GM12892 (cell line): ENCODE measurements around the gene VIPR2.

Source experiments
- DNase-seq: peaks from one replicate; pipeline ENCODE4 v3.0.0; 2011; ENCODE audit not compliant: insufficient read length
- FAIRE-seq: peaks from 2 replicates; lab custom pipeline; 2011; peaks lifted over from hg19 to GRCh38; lab: Jason Lieb, UNC
- POLR2A ChIP-seq: IDR thresholded peaks from 2 replicates; pipeline ENCODE4 v1.6.1; 2011; ENCODE audit warnings: low read depth, low read length, control low read depth
- POLR2AphosphoS5 ChIP-seq: IDR thresholded peaks from 2 replicates; pipeline ENCODE4 v1.6.1; 2011; ENCODE audit warnings: low read depth, low read length, control low read depth
- TAF1 ChIP-seq: IDR thresholded peaks from 2 replicates; pipeline ENCODE4 v1.6.1; 2011; ENCODE audit warnings: low read depth, mild to moderate bottlenecking, control low read depth, low read length, borderline replicate concordance

Gene VIPR2

DNA sequence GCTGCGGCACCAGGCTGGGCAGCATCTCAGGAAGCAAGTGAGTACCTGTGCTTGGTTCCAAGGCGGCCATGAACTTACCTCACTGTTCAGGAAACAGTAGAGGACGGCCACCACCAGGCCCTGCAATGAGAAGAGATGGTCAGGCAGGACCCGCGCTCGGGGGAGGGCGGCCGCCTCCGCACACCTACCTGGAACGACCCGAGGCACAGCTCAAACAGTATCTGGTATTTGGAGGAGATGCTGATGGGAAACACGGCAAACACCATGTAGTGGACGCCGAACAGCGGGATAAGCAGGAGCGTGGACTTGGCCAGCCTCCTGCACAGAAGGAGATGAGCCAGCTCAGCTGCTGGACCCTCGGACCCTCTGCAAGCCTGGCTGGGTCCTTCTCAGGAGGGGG lies 112.9 kb downstream of the VIPR2 start:
- TF ChIP-seq POLR2A (no peak), POLR2AphosphoS5 (no peak), TAF1 (no peak)
- DNase-seq = no peak
- no peak for FAIRE-seq

DNA sequence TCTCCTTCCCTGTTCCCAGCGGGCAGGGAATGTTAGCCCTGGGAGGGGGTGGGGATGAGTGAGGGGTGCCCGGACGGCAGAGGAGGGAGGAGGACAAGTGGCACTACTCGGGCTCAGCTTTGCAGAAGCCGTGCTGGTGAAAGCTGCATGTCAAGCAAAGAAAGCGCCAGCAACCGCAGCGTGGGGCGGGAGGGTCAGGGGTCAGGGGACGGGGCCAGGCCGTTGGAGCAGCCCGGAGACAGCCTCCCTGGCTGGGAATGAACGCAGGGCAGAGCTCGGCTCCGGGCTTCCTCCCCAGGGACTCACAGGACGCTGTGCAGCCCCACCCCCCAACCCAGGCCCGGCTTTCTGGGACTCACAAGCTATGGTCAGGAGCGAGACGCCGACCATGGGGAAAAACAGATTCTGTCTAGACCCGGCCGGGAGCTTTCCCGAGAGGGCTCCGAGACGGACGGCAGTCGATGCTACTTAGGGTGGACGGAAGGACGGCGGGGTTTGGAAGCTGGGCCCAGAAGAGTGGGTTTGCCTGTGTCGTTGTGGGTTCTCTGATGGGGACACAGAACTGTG lies 113.4 kb downstream of the VIPR2 start:
- no peak for DNase-seq
- TF ChIP-seq TAF1 (no peak), POLR2AphosphoS5 (no peak), POLR2A (no peak)
- FAIRE-seq = no peak

DNA sequence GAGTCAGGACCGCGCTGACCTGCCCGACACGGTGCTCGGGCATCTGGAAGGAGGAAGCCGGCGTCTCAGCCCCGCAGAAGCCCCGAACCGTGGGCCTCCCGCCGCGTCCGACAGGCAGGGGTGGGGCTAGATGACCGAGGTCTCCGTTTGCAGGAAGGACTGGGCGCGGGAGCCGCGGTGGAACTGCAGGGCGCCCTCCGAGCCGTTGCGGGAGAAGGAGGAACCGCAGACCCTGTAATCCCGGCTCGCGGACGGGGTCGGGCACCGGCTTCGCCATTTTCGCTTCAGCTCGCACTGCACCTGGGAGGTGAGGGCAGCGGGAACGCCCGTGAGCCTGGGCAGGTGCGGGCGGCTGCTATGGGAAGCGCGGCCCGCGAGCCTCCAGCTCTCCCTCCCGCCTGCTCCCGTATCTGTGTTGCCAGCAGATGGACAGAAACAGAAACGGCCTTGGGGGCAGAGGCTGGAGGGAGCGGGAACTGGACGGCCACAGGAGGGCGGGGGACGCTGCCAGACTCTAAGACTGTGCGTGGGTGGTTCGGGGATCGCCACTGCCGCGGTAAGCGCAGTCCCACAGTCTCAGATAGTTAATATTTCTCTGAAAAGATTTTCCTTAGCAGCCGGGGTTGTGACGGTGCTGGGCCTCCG lies 114.1 kb downstream of the VIPR2 start:
- TF ChIP-seq POLR2AphosphoS5 (no peak), POLR2A (no peak), TAF1 (no peak)
- FAIRE-seq (no peak), DNase-seq (no peak)

DNA sequence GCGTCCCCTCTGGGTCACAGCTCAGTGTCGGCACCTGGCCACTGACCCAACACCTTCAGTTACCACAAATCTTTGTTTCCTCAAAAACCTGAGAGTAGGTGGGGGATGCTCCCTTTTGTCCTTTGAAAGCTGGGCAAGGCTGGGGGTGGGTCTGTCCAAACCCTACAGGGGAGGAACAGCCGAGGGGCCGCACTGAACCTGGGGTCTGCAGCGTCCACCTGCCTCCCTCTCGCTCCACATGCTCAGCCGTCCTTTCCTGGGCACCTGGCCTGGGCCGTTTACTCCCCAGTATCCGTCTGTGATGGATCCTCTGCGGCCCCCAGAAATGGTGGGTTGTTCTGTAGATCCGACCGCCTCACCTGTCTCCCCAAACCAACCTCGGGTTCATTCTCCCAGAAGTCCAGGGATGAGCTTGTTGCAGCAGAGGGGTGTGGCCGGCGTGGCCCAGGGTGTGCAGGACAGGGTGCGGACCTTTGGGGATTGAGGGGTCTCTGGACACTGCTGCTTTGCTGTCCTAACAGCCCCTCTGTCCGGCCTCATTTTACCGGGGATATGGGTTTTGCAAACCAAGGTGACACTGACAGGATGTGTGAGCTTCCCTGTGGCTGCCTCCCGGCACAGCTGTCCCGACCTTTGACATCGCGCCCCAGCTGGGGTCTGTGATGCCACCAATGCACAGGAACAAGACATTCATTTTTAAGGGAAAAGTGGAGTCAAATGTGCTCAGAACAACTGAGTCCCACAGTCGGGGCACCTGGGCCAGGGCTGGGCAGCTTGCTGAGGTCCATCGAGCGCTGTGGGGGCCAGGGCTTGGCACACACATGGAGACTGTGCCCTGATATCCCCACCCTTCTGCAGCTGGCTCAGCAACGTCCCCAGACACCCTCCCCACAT lies 115.9 kb downstream of the VIPR2 start:
- TF ChIP-seq TAF1 (no peak), POLR2AphosphoS5 (no peak), POLR2A (no peak)
- FAIRE-seq (no peak), DNase-seq (no peak)

DNA sequence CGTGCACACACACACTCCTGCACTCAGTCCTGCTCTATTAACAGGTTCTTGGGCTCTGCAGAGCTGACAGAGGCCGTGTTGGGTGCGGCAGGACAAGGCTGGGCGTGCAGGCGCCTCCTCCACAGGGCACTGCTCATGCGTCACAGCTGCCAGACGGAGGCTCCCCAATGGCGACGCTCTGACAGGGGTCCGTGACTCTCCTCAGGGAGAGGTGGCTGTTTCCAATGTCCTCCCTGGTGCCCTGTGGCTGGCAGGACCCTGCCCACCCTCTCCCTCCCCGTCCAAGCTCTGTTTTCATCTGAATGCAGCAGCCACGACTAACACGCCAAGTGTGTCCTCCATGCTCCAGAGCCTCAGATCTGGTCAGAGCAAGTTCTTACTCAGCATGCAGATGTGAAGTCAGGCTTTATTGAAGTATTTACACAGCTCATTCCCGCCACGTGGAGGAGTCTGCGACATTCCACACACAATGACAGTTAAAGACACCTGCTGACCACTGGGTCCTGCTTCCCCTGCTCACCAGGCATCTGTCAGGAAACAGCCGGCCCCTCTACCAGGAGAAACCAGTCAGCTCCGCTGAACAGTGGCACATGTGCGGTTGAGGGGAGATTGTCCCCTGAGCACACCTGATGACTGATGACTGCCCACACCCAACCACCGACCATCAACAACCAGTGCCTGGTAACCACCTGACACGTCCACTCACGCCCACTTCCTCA lies 116.7 kb downstream of the VIPR2 start:
- DNase-seq (no peak), FAIRE-seq (no peak)
- no peak for TF ChIP-seq POLR2AphosphoS5
- TF ChIP-seq TAF1 = no peak
- no peak for TF ChIP-seq POLR2A

DNA sequence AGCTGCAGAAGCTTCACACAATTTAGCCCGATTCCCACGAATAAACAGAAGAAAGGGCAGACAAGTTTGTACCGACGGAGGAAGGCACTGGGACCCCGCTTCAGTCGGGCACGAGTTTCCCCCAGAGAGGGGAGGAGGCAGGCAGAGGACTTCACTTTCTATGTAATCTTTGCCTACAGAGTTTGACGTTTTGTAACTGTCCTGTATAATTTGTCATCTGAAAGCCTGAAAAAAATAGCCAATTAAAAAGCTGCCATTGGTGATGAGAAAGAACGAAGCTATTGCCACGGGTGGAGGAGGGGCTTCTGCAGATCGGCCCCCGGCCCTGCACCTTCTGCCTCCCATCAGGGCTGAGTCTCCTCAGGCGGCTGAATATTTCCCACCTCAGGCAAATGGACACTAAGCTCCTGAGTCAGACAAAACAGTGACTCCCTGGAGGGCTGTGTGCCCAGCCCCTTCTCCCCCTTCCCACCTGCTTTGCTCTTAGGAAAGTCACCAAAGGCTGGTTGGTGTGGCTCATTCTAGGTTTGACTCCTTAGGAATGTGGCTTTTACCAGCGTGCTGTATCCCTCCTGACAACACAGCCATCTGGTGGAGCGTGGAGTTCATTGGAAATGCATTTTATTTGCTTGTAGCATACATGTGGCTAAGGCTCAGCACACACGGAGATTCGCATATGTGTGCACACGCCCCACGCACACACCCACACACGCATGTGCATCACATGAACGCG lies 117.4 kb downstream of the VIPR2 start:
- DNase-seq (no peak), FAIRE-seq (no peak)
- TF ChIP-seq POLR2AphosphoS5 = no peak
- no peak for TF ChIP-seq POLR2A
- TF ChIP-seq TAF1 = no peak

DNA sequence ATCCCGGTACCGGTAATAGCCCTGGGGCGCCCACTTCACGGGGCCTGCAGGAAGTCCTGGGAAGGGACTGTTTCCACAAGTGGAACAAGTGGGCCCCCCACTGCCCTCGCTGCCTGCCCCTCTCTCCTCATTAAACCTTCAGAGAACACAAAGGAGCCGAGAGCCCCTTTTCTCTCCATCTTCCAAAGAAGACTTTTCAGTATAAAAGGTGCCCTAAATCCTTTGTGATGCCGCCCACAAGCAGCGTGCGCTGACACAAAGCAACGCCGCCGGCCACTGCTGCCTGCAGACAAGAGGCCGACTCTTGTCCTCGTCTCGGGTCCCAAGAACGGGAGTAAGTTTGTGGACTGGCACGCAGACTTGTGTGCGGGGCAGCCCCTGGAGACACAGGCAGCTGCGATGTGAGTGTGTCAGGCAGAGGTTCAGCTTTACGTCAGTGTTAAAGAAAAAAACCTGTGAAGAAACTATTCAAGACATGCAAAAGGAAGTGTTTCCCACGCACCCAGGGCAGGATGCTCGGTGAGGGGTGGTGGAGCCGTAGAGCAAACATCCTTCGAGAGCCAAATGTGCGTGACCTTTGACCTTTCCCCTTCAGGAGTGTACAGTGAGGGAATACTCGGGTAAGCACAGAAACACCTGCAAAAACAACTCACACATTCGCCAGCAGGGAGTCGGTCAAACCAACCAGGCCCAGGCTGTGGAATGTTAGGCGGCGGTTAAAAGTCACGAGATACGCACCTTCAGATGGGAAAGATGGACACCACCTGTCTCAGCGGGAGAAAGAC lies 118.2 kb downstream of the VIPR2 start:
- no peak for FAIRE-seq
- TF ChIP-seq POLR2AphosphoS5 (no peak), TAF1 (no peak), POLR2A (no peak)

DNA sequence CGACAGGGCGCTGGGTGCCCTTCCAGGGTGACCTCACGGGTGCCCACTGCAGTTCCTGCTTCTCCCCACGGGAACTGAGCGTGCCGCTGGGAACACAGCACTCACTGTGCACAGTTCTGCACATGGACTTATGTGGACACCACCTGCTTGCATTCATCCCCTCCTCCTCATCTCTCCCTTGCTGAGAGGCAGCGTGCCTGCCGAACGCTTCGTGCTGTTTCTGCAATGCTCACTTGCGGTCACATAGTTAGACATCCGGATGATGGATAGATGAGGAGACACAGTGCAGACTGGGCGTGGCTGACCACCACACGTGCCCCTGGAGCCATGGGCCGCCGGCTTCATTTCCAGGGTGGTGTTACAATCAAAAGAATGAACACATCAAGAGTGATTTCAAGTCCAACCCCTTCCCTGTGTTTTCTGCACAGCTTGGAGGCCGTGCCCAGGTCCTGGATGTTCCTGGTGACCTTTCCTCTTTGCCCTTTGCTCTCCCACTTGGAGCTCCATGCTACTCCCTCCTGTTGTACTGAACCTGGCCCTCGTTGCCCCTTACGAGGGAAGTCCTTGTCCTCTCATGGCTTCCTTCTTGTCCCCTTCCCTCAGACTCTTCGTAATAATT lies 119.4 kb downstream of the VIPR2 start:
- TF ChIP-seq POLR2A = no peak
- TF ChIP-seq TAF1 = no peak
- TF ChIP-seq POLR2AphosphoS5 = no peak

More for the DNA sequence above, 118.2 kb downstream of the VIPR2 start:
- DNase-seq = no peak

DNA sequence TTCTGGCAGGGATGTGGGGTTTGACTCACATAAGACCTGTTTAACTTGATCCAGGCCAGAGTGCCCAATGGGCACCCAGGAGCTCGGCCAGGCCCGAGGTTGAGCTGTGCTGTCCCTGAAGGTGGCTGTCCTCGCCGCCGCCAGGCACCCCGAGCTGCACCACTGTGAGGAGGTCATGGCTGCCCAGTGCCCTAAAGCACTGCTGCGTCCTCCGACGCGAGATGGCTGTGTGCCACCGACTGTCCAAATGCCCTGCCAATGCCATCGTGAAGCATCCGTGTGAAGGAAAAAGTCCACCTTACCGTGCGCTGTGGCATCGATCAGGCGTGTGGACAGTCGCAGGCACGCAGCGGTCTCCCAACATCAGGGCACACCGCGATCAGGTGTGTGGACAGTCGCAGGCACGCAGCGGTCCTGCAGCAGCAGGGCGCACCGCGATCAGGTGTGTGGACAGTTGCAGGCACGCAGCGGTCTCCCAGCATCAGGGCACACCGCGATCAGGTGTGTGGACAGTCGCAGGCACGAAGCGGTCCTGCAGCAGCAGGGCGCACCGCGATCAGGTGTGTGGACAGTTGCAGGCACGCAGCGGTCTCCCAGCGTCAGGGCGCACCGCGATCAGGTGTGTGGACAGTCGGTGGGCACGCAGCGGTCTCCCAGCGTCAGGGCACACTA lies 120.3 kb downstream of the VIPR2 start:
- DNase-seq (no peak), FAIRE-seq (no peak)
- TF ChIP-seq POLR2AphosphoS5 = no peak
- TF ChIP-seq POLR2A = no peak
- TF ChIP-seq TAF1 = no peak

More for the DNA sequence above, 119.4 kb downstream of the VIPR2 start:
- no peak for DNase-seq
- FAIRE-seq = no peak

DNA sequence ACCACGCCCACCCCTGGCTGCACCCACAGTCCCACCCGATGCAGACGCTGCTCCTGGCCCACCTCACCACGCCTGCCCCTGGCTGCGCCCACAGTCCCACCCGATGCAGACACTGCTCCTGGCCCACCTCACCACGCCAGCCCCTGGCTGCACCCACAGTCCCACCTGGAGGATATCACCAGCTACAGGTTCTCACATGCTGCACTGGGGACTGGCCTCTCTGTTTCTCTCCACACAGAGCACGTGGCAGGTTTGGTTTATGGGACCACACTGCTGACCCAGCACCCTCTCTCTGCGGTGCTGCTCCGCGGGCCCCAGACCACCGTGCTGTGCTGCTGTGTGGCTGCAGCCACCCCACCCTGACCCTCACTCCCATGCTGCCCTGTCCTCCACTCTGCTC lies 120.9 kb downstream of the VIPR2 start:
- FAIRE-seq (no peak), DNase-seq (no peak)
- no peak for TF ChIP-seq POLR2A
- TF ChIP-seq TAF1 = no peak
- TF ChIP-seq POLR2AphosphoS5 = no peak
